ENCODE results near the gene PRR19. TPM values are rescaled to one million over a fixed set of nuclear protein-coding genes. Genes with fewer than 3 reads are reported as not detected.
A peak's percentile ranks its signal among the peaks of the same experiment; 100 is the strongest.

Gene PRR19
- total and polyA plus RNA-seq, 5 donors: 0.20 to 0.32 (median 0.28) TPM; not detected in 1

DNA sequence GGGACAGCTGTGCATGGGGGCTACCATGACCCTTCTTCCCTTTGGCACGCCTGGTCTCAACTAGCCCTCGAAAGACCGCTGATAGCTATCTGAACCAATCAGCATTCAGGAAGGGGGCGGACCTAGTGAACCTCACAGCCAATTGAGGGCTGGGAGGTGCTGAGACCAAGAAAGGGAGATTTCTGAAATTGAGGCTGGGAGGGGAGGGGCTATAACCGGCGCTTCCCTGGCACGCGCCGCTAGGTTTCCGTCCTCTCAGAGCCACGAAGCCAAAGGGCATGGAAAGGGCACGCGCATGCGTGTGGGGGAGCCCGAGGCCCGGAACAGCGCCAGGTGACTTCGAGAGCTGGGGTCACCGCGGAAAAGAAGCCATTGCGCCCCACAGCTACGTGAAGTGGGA lies 4.7 kb downstream of the PRR19 start:
- intact Hi-C loops (cut with DNase I): no loop called here
- H3K9me3 ChIP-seq (ENCODE audit: control insufficient read depth, low read length): no peaks in the 10 kb centered on the region
- no peak overlapping the region for H3K4me3 ChIP-seq (ENCODE audit: low read length)
- H3K27me3 ChIP-seq (ENCODE audit: control insufficient read depth, insufficient read depth): no peaks in the 10 kb centered on the region
- DNase-seq (peak in 1 of 3 donors; percentile 28), ATAC-seq (no peak)
- no peak overlapping the region for H3K27ac ChIP-seq (ENCODE audit: low read length)
- H3K4me1 ChIP-seq (ENCODE audit: control insufficient read depth, insufficient read depth, low read length): no peaks in the 10 kb centered on the region
- WGBS: 90% methylated on average over 22 of the region's 22 CpGs

DNA sequence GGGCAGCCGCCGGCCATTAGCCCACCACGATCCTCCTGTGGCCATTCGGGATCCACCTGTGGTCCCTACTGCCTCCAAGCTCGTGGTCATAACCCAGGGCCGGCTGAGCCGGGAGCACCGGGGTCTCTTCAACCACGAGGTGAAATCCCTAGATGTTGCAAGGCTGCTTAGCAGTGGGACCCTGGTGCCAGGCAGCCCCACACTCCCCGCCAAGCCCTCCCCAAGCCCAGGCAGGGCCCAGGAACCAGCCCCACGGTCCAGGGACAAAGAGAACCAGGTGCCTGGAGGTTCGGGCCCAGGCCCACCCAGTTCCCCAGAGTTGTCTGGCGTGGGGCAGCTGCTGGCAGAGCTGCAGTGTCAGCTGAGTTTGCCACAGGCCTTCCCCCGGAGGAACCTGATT lies 7.8 kb downstream of the PRR19 start:
- 90% methylated on average over 14 of the region's 14 CpGs for WGBS
- intact Hi-C loops (cut with DNase I): no loop called here
- no peak for DNase-seq

GRCh38 chr19:42311657-42312056 lies 9.7 kb downstream of the PRR19 start:
- H3K27ac ChIP-seq (ENCODE audit: low read length): no peak overlapping the region
- intact Hi-C loops (cut with DNase I): no loop called here
- H3K27me3 ChIP-seq (ENCODE audit: control insufficient read depth, insufficient read depth): no peaks in the 10 kb centered on the region
- 61% methylated on average over 2 of the region's 2 CpGs for WGBS
- DNase-seq (peak in 1 of 3 donors; percentile 4), ATAC-seq (no peak)
- H3K9me3 ChIP-seq (ENCODE audit: control insufficient read depth, low read length): no peaks in the 10 kb centered on the region
- no peak overlapping the region for H3K4me3 ChIP-seq (ENCODE audit: low read length)
- peaks cover 2% of the 10 kb centered on the region for H3K4me1 ChIP-seq (ENCODE audit: control insufficient read depth, insufficient read depth, low read length)

More for the DNA sequence above, 7.8 kb downstream of the PRR19 start:
- no peaks in the 10 kb centered on the region for H3K27me3 ChIP-seq (ENCODE audit: control insufficient read depth, insufficient read depth)
- H3K4me3 ChIP-seq (ENCODE audit: low read length): no peak overlapping the region
- ATAC-seq: no peak
- peaks cover 2% of the 10 kb centered on the region for H3K4me1 ChIP-seq (ENCODE audit: control insufficient read depth, insufficient read depth, low read length)
- H3K27ac ChIP-seq (ENCODE audit: low read length): no peak overlapping the region
- H3K9me3 ChIP-seq (ENCODE audit: control insufficient read depth, low read length): no peaks in the 10 kb centered on the region

GRCh38 chr19:42312370-42312769 lies 10.4 kb downstream of the PRR19 start:
- Histone ChIP-seq H3K27me3 (ENCODE audit: control insufficient read depth, insufficient read depth) (no peaks in the 10 kb centered on the region), H3K27ac (ENCODE audit: low read length) (no peak overlapping the region), H3K9me3 (ENCODE audit: control insufficient read depth, low read length) (no peaks in the 10 kb centered on the region), H3K4me3 (ENCODE audit: low read length) (no peak overlapping the region), H3K4me1 (ENCODE audit: control insufficient read depth, insufficient read depth, low read length) (peaks cover 2% of the 10 kb centered on the region)
- 79% methylated on average over 5 of the region's 5 CpGs for WGBS
- intact Hi-C loops (cut with DNase I): no loop called here
- ATAC-seq: no peak
- DNase-seq: peak in 1 of 3 donors; percentile 5

DNA sequence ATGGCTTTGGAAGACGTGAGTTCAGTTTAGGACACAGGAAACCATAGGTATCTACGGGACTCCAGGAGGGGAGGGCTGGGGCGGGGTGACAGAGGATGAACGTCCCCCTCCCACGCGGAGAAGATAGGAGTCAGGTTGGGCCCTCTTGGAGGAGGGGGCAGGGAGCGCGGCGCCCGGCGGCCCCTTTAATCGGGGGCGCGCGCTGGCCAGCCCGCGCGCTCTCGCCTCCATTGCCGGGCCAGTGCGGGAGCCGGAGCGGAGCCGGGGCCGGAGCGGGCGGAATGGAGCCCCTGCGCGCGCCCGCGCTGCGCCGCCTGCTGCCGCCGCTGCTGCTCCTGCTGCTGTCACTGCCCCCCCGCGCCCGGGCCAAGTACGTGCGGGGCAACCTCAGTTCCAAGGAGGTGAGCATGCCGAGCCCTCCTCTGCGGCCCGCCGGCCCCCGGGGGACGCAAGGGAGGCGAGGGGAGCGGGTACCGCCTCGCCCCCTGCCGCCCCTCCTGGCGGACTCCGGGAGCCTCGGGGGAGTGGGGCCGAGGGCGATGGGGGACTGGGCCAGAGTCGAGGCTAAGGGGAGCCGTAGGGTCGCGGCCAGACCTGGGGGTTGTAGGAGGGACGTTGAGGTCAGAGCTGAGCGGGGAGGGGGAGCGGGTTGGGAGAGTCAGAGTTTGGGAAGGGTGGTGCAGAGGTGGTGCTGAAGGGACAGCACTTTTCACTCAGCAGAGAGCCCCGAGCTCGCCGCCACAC lies 11.3 kb downstream of the PRR19 start, which contains the start of gene TMEM145:
Gene TMEM145 (plus strand): TSS at position 214 of the 744 bp plus-strand sequence. CDS start 68 bp downstream, at position 282.
- Histone ChIP-seq H3K4me1 (ENCODE audit: control insufficient read depth, insufficient read depth, low read length) (peaks cover 2% of the 10 kb centered on the region), H3K27ac (ENCODE audit: low read length) (no peak within 1 kb of the TSS), H3K4me3 (ENCODE audit: low read length) (peak within 1 kb of the TSS; percentile 45), H3K27me3 (ENCODE audit: control insufficient read depth, insufficient read depth) (no peaks in the 10 kb centered on the region), H3K9me3 (ENCODE audit: control insufficient read depth, low read length) (no peaks in the 10 kb centered on the region)
- DNase-seq (peak in 2 of 3 donors; percentile 76 to 78), ATAC-seq (peak; percentile 74 to 84)
- WGBS: under 1% methylated on average over 67 of the region's 67 CpGs
- intact Hi-C loops (cut with DNase I): no loop called here

GRCh38 chr19:42313840-42314755 lies 12.2 kb downstream of the PRR19 start:
- H3K27ac ChIP-seq (ENCODE audit: low read length): no peak overlapping the region
- peaks cover 2% of the 10 kb centered on the region for H3K4me1 ChIP-seq (ENCODE audit: control insufficient read depth, insufficient read depth, low read length)
- ATAC-seq (no peak), DNase-seq (peak in 1 of 3 donors; percentile 11)
- intact Hi-C loops (cut with DNase I): no loop called here
- no peak overlapping the region for H3K4me3 ChIP-seq (ENCODE audit: low read length)
- WGBS: 29% methylated on average over 26 of the region's 26 CpGs
- no peaks in the 10 kb centered on the region for H3K27me3 ChIP-seq (ENCODE audit: control insufficient read depth, insufficient read depth)
- no peaks in the 10 kb centered on the region for H3K9me3 ChIP-seq (ENCODE audit: control insufficient read depth, low read length)

GRCh38 chr19:42315024-42315423 lies 13.1 kb downstream of the PRR19 start:
- DNase-seq (peak in 1 of 3 donors; percentile 20), ATAC-seq (no peak)
- H3K9me3 ChIP-seq (ENCODE audit: control insufficient read depth, low read length): no peaks in the 10 kb centered on the region
- intact Hi-C loops (cut with DNase I): no loop called here
- peaks cover 2% of the 10 kb centered on the region for H3K4me1 ChIP-seq (ENCODE audit: control insufficient read depth, insufficient read depth, low read length)
- 68% methylated on average over 5 of the region's 5 CpGs for WGBS
- no peaks in the 10 kb centered on the region for H3K27me3 ChIP-seq (ENCODE audit: control insufficient read depth, insufficient read depth)
- no peak overlapping the region for H3K27ac ChIP-seq (ENCODE audit: low read length)
- H3K4me3 ChIP-seq (ENCODE audit: low read length): no peak overlapping the region

GRCh38 chr19:42316223-42317211 lies 14.6 kb downstream of the PRR19 start:
- DNase-seq (peak in 2 of 3 donors; percentile 67 to 70), ATAC-seq (peak in 1 of 2 donors; percentile 17)
- no peak overlapping the region for H3K4me3 ChIP-seq (ENCODE audit: low read length)
- H3K27ac ChIP-seq (ENCODE audit: low read length): no peak overlapping the region
- intact Hi-C loops (cut with DNase I): no loop called here
- H3K27me3 ChIP-seq (ENCODE audit: control insufficient read depth, insufficient read depth): no peaks in the 10 kb centered on the region
- 31% methylated on average over 28 of the region's 28 CpGs for WGBS
- H3K9me3 ChIP-seq (ENCODE audit: control insufficient read depth, low read length): no peaks in the 10 kb centered on the region
- peaks cover 2% of the 10 kb centered on the region for H3K4me1 ChIP-seq (ENCODE audit: control insufficient read depth, insufficient read depth, low read length)

DNA sequence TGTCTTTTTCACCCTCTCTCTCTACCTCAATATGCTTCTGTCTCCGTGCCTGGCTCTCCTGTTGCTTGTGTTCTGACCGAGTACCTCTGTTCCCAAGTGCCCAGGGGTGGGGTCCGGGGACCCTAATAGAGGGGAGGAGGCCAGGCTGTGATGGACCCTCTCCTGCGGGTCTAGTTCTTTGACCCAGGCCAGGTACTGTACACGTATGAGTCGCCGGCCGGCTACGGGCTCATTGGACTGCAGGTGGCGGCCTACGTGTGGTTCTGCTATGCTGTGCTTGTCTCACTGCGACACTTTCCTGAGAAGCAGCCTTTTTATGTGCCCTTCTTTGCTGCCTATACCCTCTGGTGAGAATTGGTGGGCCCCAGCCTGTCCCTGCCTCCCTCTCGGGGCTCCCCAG lies 15.6 kb downstream of the PRR19 start:
- H3K4me3 ChIP-seq (ENCODE audit: low read length): no peak overlapping the region
- intact Hi-C loops (cut with DNase I): no loop called here
- no peak overlapping the region for H3K27ac ChIP-seq (ENCODE audit: low read length)
- peaks cover 2% of the 10 kb centered on the region for H3K4me1 ChIP-seq (ENCODE audit: control insufficient read depth, insufficient read depth, low read length)
- ATAC-seq: no peak
- H3K9me3 ChIP-seq (ENCODE audit: control insufficient read depth, low read length): no peaks in the 10 kb centered on the region
- WGBS: 83% methylated on average over 13 of the region's 13 CpGs
- peak in 1 of 3 donors; percentile 28 for DNase-seq
- no peaks in the 10 kb centered on the region for H3K27me3 ChIP-seq (ENCODE audit: control insufficient read depth, insufficient read depth)

DNA sequence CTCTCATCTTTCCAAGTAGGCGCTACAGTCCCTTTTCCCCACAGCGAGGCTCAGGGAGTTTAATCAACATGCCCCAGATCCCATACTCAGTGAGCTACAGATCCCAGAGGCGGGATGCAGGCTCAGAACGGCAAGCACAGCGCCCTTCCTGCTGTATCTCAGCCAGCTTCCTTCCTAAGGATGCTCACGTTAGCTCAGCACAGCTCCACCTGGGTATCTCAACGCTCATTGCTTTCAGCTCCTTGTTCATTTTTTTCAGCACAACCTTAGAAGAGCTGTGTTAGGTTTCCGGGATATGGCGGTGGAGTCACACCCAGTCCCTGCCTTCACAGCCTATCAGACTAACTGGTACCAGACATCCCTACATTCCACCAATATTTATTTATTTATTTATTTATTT lies 20.4 kb downstream of the PRR19 start:
- Histone ChIP-seq H3K27me3 (ENCODE audit: control insufficient read depth, insufficient read depth) (no peaks in the 10 kb centered on the region), H3K27ac (ENCODE audit: low read length) (no peak overlapping the region), H3K9me3 (ENCODE audit: control insufficient read depth, low read length) (no peaks in the 10 kb centered on the region), H3K4me3 (ENCODE audit: low read length) (no peak overlapping the region), H3K4me1 (ENCODE audit: control insufficient read depth, insufficient read depth, low read length) (no peaks in the 10 kb centered on the region)
- 62% methylated on average over 9 of the region's 9 CpGs for WGBS
- intact Hi-C loops (cut with DNase I): no loop called here
- DNase-seq: peak in 1 of 3 donors; percentile 35
- ATAC-seq: no peak
